NCI-H2081 (cell line): ENCODE measurements around the gene FAM236C.
"Not testable (repeated sequence)": the region's sequence is repeated elsewhere in the genome, so short reads cannot be mapped to it uniquely, and the experiment has no call there.

Experiments
- DNase-seq, 2 experiments: peaks; one replicate each; lab custom pipeline; 2025; lab: John Stamatoyannopoulos, UW

The FAM236C gene

DNA sequence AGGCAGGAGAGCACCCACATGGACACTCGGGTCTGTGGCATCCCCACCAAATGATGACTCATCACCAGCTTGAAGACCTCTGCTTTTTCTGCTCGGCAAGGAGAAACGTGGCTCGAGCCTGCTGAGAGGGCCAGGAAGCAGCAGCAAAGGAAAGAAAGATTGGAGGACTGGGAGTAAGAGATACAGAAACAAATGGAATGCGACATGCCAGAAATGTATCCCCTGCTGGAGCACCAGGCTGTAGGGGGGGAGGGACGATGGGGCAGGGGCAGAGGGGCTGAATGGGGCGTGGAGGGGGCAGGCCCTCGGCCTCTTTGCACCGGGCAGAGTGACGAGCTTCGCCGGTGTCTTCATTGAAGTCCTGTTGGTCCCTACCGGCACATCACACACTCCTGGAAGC lies at the start of gene FAM236C:
TSS of gene FAM236C (plus strand) at position 301 of the 400 bp plus-strand sequence. CDS start 100 bp downstream, outside the sequence.
- DNase-seq = not testable (repeated sequence)

DNA sequence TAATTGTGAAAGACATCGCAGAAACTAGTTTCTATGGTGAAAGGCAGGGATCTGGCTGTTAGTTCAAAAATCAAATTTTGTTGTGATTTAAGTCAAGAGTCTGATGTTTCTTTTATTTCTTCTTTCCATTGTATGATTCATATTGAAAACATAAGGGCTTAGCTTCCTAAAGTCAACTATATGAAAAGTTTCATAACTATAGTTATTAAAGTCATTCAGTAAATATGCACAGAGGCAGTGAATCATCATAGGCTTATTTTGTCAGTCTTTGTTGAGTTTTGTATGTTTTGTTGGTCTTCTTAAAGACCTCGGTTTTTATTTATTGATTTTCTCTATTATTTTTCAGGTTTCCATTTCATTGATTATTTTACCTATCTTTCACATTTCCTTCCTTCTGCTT lies 29.5 kb upstream of the FAM236C start:
- not testable (repeated sequence) for DNase-seq

DNA sequence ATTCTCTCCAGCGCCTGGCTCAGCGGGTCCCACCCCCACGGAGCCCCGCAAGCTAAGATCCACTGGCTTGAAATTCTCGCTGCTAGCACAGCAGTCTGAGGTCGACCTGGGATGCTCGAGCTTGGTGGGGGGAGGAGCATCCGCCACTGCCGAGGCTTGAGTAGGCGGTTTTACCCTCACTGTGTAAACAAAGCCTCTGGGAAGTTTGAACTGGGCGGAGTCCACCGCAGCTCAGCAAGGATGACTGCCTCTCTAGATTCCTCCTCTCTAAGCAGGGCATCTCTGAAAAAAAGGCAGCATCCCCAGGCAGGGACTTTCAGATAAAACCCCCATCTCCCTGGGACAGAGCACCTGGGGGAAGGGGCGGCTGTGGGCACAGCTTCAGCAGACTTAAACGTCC lies 22.7 kb upstream of the FAM236C start:
- DNase-seq = not testable (repeated sequence)

DNA sequence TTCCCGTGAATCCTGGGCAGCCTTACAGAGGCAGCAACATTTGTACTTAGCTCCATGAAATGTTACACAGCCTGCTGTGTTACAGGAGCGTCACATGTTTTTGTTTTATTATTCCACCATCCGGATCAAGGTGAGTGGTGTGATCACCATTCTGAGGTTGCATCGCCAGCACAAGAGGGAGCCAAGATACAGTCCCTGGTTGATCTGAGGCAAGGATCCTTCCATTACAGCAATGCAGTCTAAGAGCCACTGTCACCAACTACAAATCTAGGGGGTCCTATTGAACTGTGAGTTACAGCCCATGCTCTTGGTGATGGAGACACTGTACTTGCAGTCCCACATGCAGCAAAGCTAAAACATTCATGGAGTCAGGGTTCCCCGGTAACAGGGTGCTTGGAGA lies 3.7 kb downstream of the FAM236C start:
- DNase-seq = not testable (repeated sequence)

DNA sequence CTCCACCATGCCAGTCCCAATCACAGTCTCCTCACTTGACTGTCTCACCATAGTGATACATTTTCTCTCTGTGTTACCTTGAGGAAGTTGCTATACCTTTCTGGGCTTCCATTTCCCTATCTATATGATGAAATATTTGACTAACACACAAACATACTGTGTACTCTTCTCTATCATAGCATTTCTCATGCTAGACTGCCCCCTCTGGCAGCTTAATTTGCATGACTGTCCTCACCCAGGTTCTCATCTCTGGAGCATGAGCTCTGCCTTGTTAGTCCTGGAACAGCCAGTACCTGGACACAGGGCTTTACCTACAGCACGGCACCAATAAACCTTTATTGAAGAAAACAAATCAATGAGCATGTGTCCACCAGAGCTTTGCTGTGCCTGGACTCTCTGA lies 19.9 kb downstream of the FAM236C start:
- not testable (repeated sequence) for DNase-seq

DNA sequence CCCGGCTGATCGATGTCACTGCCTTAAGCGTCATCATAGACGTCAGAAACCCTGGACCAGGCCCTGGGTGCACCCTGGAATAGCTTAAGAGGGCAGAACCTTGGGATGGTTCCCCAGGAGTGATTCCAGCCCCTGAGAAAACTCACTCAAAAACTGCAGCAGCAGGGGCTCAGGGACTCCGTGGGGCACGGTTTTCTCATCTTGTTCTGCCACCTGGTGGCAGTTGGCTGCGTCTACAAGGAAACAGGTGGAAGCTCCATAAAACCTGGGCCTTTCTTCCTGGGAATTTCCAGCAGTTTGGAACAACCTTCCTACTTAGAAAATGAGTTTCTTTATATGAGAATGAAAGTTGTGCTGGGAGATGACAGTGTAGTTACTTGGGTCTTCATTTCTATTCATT lies 24.0 kb downstream of the FAM236C start:
- DNase-seq = not testable (repeated sequence)

DNA sequence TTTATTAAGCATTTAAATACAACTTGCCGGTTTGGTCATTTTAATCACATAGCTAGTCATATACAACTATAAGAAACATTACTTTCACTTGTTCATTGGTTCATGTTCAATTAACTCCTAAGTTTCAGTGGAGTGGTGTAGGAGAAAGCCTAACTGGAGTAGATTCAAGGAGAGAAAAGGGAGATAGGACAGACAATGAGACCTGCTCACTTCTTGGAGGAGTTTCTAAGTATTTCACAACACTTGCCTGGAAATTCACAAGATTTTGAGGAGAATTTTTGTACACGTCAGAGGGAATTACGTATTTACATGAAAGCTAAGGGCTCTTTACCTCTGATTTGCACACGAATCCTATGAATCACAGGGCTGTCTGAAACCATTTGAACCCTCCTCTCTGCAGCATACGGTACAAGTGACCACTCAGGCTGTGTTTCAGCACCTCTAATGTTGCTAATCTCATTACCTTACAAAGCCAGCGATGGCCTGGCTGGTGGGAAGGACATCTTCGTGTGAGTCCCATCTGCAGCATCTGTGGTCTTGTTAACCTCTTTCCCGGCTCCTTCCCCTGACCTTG lies 24.6 kb downstream of the FAM236C start:
- not testable (repeated sequence) for DNase-seq

DNA sequence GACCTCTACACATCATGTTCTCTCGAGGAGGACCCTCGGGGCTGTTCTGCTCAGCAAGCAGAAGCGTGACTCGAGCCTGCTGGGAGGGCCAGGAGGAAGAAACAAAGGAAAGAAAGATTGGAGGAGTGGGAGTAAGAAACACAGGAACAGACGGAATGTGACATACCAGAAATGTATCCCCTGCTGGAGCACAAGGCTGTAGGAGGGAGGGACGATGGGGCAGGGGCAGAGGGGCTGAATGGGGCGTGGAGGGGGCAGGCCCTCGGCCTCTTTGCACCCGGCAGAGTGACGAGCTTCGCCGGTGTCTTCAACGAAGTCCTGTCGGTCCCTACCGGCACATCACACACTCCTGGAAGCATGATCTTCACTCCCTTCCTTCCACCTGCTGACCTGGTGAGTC lies 25.5 kb downstream of the FAM236C start, which contains the start of gene FAM236A:
TSS of gene FAM236A (plus strand) at position 301 of the 400 bp plus-strand sequence. CDS start at position 358, 57 bp downstream.
- not testable (repeated sequence) for DNase-seq

DNA sequence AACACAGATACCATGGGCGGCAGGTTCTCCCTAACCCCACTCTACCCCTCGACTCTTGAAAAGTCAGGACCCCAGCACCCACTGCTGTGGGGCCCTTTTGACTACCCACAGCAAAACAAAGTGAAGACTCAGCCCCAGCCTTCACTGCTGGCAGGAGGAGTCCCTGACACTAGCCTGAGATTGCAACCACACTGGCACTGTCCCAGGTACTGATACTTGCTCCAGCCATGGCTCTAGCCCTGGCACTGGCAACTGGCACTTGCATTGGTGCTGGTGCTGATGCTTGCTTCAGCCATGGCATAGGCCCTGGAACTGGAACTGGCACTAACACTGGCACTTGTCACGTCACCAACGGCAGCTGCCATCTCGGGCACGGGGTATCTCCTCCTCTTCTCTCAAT lies 29.9 kb downstream of the FAM236C start:
- DNase-seq = not testable (repeated sequence)

DNA sequence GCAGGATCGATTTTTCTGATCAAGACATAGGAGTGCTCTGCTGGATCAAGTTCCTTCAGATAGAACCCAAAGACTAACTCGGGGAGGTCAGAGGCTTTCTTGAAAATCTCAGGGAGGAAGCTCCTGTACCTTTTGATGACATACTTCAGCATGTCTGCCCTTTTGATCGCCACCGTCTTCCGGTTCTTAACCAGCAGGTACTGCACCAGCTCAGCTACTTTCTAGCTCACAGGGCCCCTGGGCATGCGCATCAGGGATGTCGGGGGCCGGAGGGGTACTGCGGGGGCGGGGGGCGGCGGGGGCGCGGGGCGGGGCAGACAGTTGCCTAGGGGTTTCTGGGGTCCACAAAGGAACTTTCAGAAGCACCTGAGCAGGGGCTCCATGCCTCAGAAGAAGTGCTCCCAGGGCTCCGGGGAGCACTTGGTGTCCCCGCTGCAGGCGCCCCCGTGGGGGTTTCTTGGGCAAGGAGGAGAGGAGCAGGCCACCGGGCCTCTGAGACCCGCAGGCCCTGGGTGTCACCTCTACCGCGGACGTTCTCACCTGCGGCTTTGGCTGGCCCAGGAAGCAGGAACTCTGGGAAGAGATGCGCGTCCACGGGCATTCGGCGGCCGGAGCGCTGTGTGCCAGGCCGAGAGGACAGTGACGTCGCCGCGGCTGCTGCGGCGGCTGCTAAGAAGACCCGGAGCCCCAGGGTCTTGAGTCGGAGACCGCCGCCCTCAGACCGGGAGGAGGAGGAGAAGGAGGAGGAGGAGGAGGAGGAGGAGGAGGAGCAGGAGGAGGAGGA lies 30.8 kb downstream of the FAM236C start:
- DNase-seq = not testable (repeated sequence)

DNA sequence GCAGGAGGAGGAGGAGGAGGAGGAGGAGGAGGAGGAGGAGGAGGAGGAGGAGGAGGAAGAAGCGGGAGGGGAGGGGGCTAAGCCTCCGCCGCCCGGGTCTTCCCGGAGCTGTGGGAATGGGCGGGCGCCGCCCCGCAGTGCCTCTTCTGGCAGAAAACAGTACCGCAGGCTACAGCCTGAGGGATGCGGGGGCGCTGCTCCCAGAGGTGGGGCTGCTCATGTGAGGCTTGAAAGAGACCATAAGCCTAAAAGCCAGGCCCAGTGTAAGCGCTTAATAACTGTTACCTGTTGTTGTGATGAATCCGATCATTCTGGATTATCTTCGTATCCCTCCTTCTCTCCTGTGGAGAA lies 31.4 kb downstream of the FAM236C start, which contains the start of gene DMRTC1:
TSS of gene DMRTC1 (minus strand) at position 19 of the 351 bp plus-strand sequence. CDS start 68,143 bp downstream, outside the sequence.
- not testable (repeated sequence) for DNase-seq

DNA sequence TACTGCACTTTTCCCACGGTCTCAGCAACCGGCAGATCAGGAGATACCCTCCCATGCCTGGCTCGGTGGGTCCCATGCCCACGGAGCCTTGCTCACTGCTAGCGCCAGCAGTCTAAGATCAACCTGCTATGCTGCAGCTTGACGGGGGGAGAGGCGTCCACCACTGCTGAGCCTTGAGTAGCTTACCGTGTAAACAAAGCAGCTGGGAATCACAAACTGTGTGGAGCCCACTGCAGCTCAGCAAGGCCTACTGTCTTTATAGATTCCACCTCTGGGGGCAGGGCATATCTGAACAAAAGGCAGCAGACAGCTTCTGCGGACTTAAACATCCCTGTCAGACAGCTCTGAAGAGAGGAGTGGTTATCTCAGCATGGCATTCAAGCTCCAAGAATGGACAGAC lies 47.6 kb downstream of the FAM236C start:
- not testable (repeated sequence) for DNase-seq
